Fibroblast of skin of left quadriceps (primary cell): Measurements from ENCODE around the gene IFT27.

Source experiments
- DNase-seq, 2 experiments: peaks; one replicate each; pipeline ENCODE4 v3.0.0-alpha.2; 2013; ENCODE audit warnings: low read depth in 2 of 2

IFT27 gene

GRCh38 chr22:36775964-36776669 is at the start of gene IFT27:
Gene IFT27, minus strand, starts transcription at chr22:36776119. Its CDS starts 412 bp downstream, at chr22:36775707.
- peak; percentile 100 for DNase-seq

GRCh38 chr22:36824655-36825054 is 48.7 kb upstream of the IFT27 start:
- DNase-seq = no peak

- DNase-seq = no peak
Measured at GRCh38 chr22:36823186-36823839, 47.4 kb upstream of the IFT27 start.

GRCh38 chr22:36822581-36822980 is 46.7 kb upstream of the IFT27 start:
- DNase-seq = no peak

GRCh38 chr22:36819112-36819511 is 43.2 kb upstream of the IFT27 start:
- DNase-seq = no peak

GRCh38 chr22:36818010-36818642 is 42.2 kb upstream of the IFT27 start:
- no peak for DNase-seq

- no peak for DNase-seq
Measured at GRCh38 chr22:36817525-36817848, 41.6 kb upstream of the IFT27 start.

GRCh38 chr22:36816636-36817524 is 41.0 kb upstream of the IFT27 start, which contains the start of gene PVALB:
Gene PVALB, minus strand, starts transcription at chr22:36817035. Its CDS starts 30 bp downstream, at chr22:36817005.
- no peak for DNase-seq

- DNase-seq = no peak
Measured at GRCh38 chr22:36816339-36816635, 40.4 kb upstream of the IFT27 start.

GRCh38 chr22:36815558-36816338 is 39.8 kb upstream of the IFT27 start:
- no peak for DNase-seq

GRCh38 chr22:36814801-36815200 is 38.9 kb upstream of the IFT27 start:
- DNase-seq = no peak

GRCh38 chr22:36811094-36811800 is 35.3 kb upstream of the IFT27 start:
- DNase-seq = no peak

GRCh38 chr22:36809351-36809750 is 33.4 kb upstream of the IFT27 start:
- no peak for DNase-seq

GRCh38 chr22:36808721-36809344 is 32.9 kb upstream of the IFT27 start:
- no peak for DNase-seq

GRCh38 chr22:36807627-36808026 is 31.7 kb upstream of the IFT27 start:
- DNase-seq = no peak

GRCh38 chr22:36806835-36807234 is 30.9 kb upstream of the IFT27 start:
- DNase-seq = no peak

- no peak for DNase-seq
Measured at GRCh38 chr22:36803358-36803757, 27.4 kb upstream of the IFT27 start.

- no peak for DNase-seq
Measured at GRCh38 chr22:36798674-36799066, 22.8 kb upstream of the IFT27 start.

GRCh38 chr22:36797911-36798673 is 22.2 kb upstream of the IFT27 start:
- DNase-seq = no peak

GRCh38 chr22:36797374-36797773 is 21.5 kb upstream of the IFT27 start:
- no peak for DNase-seq
